Astrocyte (in vitro differentiated cells and primary cell): ENCODE results near the gene BMP8A.
"Not testable (repeated sequence)": the region's sequence is repeated elsewhere in the genome, so short reads cannot be mapped to it uniquely, and the experiment has no call there.

Experiments used
- EZH2 ChIP-seq: IDR thresholded peaks from 2 replicates; pipeline ENCODE4 v1.6.1; 2012; ENCODE audit warnings: mild to moderate bottlenecking, low read length, inconsistent platforms; ENCODE audit not compliant: insufficient read depth
- TF ChIP-seq, protein P1 (sequence below): IDR thresholded peaks from 2 replicates; pipeline ENCODE4 v1.5.1; 2011; ENCODE audit warnings: low read depth, mild to moderate bottlenecking, inconsistent platforms, low read length, moderate library complexity; ENCODE audit not compliant: insufficient read depth

DNA sequence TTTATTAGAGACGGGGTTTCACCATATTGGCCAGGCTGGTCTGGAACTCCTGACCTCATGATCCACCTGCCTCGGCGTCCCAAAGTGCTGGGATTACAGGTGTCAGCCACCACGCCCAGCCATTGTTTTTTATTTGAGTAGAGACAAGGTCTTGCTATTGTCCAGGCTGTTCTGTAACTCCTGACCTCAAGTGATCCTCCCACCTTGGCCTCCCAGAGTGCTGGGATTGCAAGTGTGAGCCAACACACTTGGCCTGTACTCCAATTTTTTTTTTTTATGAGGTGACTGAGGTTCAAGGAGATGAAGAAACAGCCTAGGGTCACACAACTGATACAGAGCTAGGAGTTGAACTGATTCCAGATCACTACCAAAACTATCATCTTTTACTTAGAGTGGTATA lies 41.4 kb upstream of the BMP8A start:
- TF ChIP-seq, protein P1, sequence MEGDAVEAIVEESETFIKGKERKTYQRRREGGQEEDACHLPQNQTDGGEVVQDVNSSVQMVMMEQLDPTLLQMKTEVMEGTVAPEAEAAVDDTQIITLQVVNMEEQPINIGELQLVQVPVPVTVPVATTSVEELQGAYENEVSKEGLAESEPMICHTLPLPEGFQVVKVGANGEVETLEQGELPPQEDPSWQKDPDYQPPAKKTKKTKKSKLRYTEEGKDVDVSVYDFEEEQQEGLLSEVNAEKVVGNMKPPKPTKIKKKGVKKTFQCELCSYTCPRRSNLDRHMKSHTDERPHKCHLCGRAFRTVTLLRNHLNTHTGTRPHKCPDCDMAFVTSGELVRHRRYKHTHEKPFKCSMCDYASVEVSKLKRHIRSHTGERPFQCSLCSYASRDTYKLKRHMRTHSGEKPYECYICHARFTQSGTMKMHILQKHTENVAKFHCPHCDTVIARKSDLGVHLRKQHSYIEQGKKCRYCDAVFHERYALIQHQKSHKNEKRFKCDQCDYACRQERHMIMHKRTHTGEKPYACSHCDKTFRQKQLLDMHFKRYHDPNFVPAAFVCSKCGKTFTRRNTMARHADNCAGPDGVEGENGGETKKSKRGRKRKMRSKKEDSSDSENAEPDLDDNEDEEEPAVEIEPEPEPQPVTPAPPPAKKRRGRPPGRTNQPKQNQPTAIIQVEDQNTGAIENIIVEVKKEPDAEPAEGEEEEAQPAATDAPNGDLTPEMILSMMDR, result not testable (repeated sequence)
- TF ChIP-seq EZH2, result not testable (repeated sequence)
